NCI-H146 treated with DMSO at 0.1 percent for 48 hours (cell line): ENCODE measurements around the gene EPHA3.
A peak's percentile ranks its signal among the peaks of the same experiment; 100 is the strongest.
"Not testable (repeated sequence)": the region's sequence is repeated elsewhere in the genome, so short reads cannot be mapped to it uniquely, and the experiment has no call there.

Experiments used
- DNase-seq: peaks from one replicate; lab custom pipeline; 2025; ENCODE audit not compliant: unreplicated experiment; lab: John Stamatoyannopoulos, UW

EPHA3 gene

GRCh38 chr3:89280301-89280700 is 172.9 kb downstream of the EPHA3 start:
- DNase-seq, result no peak

- no peak for DNase-seq
Observed at GRCh38 chr3:89280822-89281365, 173.5 kb downstream of the EPHA3 start.

GRCh38 chr3:89287902-89288508 is 180.6 kb downstream of the EPHA3 start:
- DNase-seq, result no peak

DNA sequence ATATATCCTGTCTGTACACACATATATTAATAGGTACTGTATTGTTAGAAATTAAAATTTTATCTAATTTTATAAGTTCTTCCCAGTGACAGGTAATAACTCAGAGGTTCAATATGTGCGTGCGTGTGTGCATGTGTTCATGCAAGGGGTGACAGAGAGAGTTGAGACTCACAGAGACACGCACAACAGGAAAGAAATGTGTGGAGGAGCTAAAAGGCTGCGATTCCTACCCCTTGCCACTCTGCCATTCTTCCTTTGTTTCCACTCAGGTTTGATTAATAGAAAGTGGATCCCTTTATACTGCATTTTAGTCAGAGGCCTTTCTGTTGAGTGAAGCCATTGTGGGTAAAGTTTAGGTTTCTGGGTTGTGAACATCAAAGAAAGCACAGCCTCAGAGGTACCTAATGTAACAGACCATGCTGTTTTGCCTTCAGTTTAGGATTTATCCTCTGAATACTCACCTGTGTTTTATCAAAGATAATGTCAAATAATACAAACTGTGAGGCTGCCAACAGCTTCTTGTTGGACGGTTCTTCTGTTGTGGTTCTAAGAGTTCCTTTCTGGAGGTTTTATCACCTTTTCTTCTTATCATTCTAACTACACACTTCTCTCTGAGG is 182.3 kb downstream of the EPHA3 start:
- no peak for DNase-seq

GRCh38 chr3:89297199-89297598 is 189.8 kb downstream of the EPHA3 start:
- DNase-seq, result no peak

DNA sequence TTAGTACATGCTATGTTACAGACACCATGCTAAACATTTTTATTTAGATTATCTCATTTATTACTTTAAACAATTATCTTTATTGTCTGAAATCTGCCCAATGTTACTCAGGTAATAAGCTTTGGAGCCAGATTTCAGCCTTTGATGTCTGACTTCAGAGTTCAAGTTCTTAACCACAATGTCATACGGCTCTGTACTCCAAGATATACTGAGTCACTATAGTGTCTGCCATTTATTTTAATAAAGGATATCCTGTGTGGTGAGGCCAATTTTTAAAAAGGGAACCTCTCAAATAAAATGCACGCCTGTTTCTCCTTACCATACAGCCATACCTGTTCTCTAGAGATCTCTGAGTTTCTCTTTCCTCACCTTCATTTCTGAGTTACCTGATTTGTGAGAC is 193.1 kb downstream of the EPHA3 start:
- DNase-seq, result no peak

GRCh38 chr3:89300981-89301380 is 193.6 kb downstream of the EPHA3 start:
- DNase-seq, result no peak

DNA sequence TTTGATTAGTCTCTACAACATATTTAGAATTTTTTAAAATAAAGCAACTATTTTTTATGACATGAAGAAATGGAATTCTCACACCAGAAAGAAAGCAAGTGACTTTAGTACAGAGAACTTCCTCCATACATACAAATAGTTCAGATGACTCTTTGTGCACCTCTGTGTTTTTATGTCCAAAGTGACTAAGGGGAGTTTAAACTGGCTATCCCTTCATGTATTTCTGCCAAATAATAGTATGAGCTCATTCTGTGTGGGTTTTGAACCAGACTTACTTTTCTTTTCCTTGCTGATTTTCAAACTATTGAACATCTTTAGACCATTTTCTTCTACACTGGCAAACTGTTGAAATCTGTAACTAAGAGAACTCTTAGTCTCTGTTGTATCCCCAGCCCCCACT is 196.3 kb downstream of the EPHA3 start:
- no peak for DNase-seq

DNA sequence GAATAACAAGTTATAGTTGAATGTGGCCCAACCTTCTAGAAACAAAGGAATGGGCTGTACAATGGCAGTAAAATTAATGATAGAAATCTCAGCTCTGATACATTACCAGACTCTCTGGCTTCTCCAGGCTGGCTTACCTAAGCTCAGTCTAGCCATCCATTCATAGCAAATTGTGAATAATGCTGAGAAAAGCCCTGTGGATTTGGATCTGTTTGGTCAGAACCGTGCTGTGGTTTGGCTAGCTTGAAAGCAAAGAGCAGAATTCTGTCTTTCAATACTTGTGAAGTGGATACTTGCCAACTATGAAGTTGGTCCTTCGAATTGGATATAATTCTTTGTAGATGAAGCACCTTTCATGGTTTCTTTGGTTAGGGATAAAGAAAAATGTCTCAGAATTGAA is 199.1 kb downstream of the EPHA3 start:
- no peak for DNase-seq

DNA sequence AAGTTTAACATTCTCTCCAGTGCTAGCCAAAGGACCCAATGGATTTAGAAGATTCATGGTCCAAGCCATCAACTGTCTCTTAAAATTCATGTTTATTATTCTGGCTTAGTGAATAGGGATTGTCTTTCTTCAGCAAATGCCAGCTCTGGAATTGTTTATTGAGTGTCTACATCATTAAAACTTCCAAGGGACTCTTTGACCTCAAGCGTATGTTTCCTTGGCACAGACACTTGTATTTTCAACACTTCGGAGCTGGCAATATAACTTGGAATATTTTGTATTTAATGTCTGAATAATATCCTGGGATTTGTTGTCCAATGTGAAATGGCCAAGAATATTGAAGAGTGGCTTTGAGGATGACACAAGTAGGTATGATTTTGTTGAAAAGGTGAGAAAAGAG is 204.2 kb downstream of the EPHA3 start:
- DNase-seq, result no peak

- no peak for DNase-seq
Observed at GRCh38 chr3:89312141-89312540, 204.7 kb downstream of the EPHA3 start.

DNA sequence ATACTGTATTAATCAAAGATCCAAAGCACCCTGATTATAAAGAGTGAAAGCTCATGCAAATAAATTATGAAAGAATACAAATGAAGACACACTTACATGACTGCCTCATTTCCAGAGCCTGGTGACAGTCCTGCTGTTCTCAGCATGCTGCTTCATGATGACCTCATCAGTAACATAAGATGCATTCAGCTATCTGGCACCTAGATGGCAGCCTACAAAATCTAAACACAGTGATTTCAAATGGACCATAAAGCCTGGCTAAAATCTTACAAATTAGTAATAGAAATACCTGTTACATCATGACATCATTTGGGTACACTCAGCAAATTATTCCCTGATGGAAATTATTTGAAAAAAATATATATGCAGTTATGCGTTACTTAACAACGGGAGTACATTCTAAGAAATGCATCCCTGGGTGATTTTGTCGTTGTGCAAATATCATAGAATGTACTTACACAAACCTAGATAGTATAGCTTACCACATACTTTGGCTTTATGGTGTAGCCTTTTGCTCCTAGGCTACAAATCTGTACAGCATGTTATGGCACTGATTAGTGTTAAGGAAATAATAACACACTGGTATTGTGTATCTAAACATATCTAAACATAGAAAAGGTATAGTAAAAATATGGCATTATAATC is 207.2 kb downstream of the EPHA3 start:
- DNase-seq, result peak; percentile 62

- DNase-seq, result no peak
Observed at GRCh38 chr3:89315750-89316470, 208.5 kb downstream of the EPHA3 start.

- no peak for DNase-seq
Observed at GRCh38 chr3:89320186-89320585, 212.8 kb downstream of the EPHA3 start.

- no peak for DNase-seq
Observed at GRCh38 chr3:89326997-89327396, 219.6 kb downstream of the EPHA3 start.

DNA sequence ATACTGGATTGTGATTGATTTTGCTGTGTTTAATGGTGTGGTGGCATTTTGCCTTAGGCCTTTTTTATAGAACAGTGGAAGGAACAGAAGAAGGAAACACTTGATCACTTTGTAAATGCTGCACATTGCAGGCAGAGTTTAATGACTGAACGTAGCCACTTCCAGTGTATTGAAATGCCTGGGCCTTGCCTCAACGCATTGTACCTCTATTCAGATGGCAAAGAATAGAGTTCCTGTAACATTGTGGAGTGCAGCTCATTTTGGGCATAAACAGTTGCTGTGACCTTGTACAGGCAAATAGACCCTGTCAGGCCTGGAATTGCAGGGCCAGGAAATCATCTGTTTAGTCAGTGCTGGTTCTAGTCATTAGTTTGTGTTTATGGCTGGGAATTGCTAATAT is 225.0 kb downstream of the EPHA3 start:
- no peak for DNase-seq

GRCh38 chr3:89332793-89333192 is 225.4 kb downstream of the EPHA3 start:
- DNase-seq, result no peak

- DNase-seq, result no peak
Observed at GRCh38 chr3:89335693-89336092, 228.3 kb downstream of the EPHA3 start.

- no peak for DNase-seq
Observed at GRCh38 chr3:89340408-89340807, 233.0 kb downstream of the EPHA3 start.

DNA sequence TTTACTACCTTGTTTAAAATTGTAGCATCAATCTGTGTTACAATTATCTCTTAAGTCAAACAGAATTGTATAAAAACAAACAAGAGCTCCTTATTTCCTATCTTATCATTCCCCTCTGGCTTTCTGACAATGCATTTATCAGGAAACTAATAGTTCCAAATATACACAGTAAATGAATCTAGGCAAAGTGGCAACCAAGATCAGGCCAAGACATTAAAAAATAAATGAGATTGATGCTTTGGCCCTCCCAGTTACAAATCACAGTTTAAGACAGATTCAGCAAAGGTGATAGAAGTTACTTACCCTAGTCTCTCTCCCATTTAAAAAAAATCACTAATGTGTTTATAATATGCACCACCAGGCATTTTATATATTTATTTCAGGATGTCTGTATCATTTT is 236.7 kb downstream of the EPHA3 start:
- DNase-seq, result no peak

DNA sequence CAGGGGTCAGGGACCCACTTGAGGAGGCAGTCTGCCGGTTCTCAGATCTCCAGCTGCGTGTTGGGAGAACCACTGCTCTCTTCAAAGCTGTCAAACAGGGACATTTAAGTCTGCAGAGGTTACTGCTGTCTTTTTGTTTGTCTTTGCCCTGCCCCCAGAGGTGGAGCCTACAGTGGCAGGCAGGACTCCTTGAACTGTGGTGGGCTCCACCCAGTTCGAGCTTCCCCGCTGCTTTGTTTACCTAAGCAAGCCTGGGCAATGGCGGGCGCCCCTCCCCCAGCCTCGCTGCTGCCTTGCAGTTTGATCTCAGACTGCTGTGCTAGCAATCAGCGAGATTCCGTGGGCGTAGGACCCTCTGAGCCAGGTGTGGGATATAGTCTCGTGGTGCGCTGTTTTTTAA is 243.5 kb downstream of the EPHA3 start:
- DNase-seq, result not testable (repeated sequence)

- no peak for DNase-seq
Observed at GRCh38 chr3:89353465-89353864, 246.0 kb downstream of the EPHA3 start.
